Neural crest cell (in vitro differentiated cells): ENCODE measurements around the gene PCDHB7. TPM values are rescaled to one million over a fixed set of nuclear protein-coding genes. Genes with fewer than 3 reads are reported as not detected.
A peak's percentile ranks its signal among the peaks of the same experiment; 100 is the strongest.
"Not testable (repeated sequence)": the region's sequence is repeated elsewhere in the genome, so short reads cannot be mapped to it uniquely, and the experiment has no call there.

Experiments used
- DNase-seq: peaks from one replicate; pipeline ENCODE4 v3.0.0; 2021; ENCODE audit warnings: low read depth, mixed read lengths, low spot score
- H3K27ac Mint-ChIP-seq: one replicate; pipeline ENCODE4 v1.8.0; 2021; ENCODE audit warnings: mild to moderate bottlenecking, mixed read lengths; ENCODE audit not compliant: unreplicated experiment
- H3K27me3 Mint-ChIP-seq: 2 replicates; pipeline ENCODE4 v1.8.0; 2021; ENCODE audit warnings: low read depth, mild to moderate bottlenecking, mixed read lengths
- H3K36me3 Mint-ChIP-seq: 2 replicates; pipeline ENCODE4 v1.8.0; 2021; ENCODE audit warnings: low read depth, mild to moderate bottlenecking, mixed read lengths
- H3K4me1 Mint-ChIP-seq: 2 replicates; pipeline ENCODE4 v1.8.0; 2021; ENCODE audit warnings: mixed read lengths
- H3K4me3 Mint-ChIP-seq: one replicate; pipeline ENCODE4 v1.8.0; 2021; ENCODE audit warnings: mild to moderate bottlenecking, mixed read lengths
- H3K9me3 Mint-ChIP-seq: 2 replicates; pipeline ENCODE4 v1.8.0; 2021; ENCODE audit warnings: mixed read lengths
- CTCF ChIP-seq: fragments of 200-600 bp; sonication (generic); conservative IDR thresholded peaks from 2 replicates; pipeline ENCODE4 v1.5.0; 2021; ENCODE audit warnings: antibody characterized with exemption, mild to moderate bottlenecking
- total RNA-seq: library from RNA; stranded (reverse); gene quantifications from 2 replicates; pipeline ENCODE4 v1.2.1, GENCODE V29; 2021

PCDHB7 gene
- total RNA-seq, 1 donor from 2014 or later: 0.58 TPM

DNA sequence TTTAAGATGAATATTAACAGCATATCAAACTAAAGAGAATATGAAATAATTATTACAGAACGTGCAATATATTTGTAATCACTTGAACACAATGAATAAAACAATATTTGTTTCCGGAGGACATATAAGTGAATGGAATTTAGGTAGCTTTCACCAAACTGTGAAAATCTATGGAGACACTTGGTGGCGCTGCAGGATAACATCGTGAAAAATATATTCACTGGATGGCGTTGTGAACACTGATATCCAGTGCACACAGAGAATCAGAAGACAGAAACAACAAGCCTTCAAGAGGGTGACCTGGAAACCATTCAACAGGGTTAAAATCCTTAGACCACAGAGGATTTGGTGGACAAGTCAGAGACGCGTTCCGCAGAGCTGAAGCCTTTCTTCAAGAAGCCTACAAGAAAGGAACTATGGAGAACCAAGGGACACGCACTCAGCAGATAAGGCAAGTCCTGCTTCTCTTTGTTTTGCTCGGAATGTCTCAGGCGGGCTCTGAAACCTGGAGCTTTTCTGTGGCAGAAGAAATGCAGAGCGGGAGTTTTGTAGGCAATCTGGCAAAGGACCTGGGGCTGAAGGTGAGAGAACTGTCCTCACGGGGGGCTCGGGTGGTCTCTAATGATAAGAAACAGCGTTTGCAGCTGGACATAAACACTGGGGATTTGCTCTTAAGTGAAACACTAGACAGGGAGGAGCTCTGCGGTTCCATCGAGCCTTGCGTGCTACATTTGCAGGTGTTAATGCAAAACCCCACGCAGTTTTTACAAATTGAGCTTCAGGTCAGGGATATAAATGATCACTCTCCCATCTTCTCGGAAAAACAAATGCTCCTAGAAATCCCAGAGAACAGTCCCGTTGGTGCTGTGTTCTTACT is 27.2 kb downstream of the PCDHB7 start, which contains the start of gene PCDHB11:
TSS of gene PCDHB11 (plus strand) at position 269 of the 877 bp plus-strand sequence. CDS start at position 417, 148 bp downstream.
- peaks cover 60% of the 10 kb centered on the region for H3K36me3 Mint-ChIP-seq
- peak; percentile 50 for TF ChIP-seq CTCF
- peak within 1 kb of the TSS; percentile 69 for H3K4me3 Mint-ChIP-seq
- no peak for DNase-seq
- peaks cover 20% of the 10 kb centered on the region for H3K9me3 Mint-ChIP-seq
- H3K27me3 Mint-ChIP-seq: no peaks in the 10 kb centered on the region
- H3K4me1 Mint-ChIP-seq: no peaks in the 10 kb centered on the region
- peak within 1 kb of the TSS; percentile 50 for H3K27ac Mint-ChIP-seq

- not testable (repeated sequence) for H3K4me3 Mint-ChIP-seq, H3K27me3 Mint-ChIP-seq, H3K4me1 Mint-ChIP-seq, DNase-seq, H3K27ac Mint-ChIP-seq
- Mint-ChIP-seq H3K36me3 (peaks cover 64% of the 10 kb centered on the region), H3K9me3 (peaks cover 17% of the 10 kb centered on the region)
Measured at GRCh38 chr5:141201126-141201525, 28.7 kb downstream of the PCDHB7 start.

DNA sequence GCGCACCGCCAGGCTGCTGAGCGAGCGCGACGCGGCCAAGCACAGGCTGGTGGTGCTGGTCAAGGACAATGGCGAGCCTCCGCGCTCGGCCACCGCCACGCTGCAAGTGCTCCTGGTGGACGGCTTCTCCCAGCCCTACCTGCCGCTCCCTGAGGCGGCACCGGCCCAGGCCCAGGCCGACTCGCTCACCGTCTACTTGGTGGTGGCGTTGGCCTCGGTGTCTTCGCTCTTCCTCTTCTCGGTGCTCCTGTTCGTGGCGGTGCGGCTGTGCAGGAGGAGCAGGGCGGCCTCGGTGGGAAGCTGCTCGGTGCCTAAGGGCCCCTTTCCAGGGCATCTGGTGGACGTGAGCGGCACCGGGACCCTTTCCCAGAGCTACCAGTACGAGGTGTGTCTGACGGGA is 29.2 kb downstream of the PCDHB7 start:
- not testable (repeated sequence) for H3K27ac Mint-ChIP-seq, H3K4me3 Mint-ChIP-seq, H3K27me3 Mint-ChIP-seq, DNase-seq, H3K4me1 Mint-ChIP-seq
- Mint-ChIP-seq H3K9me3 (peaks cover 14% of the 10 kb centered on the region), H3K36me3 (peaks cover 59% of the 10 kb centered on the region)

- Mint-ChIP-seq H3K4me1 (no peaks in the 10 kb centered on the region), H3K27me3 (no peaks in the 10 kb centered on the region), H3K36me3 (peaks cover 43% of the 10 kb centered on the region), H3K4me3 (peak within 1 kb of the TSS; percentile 44), H3K9me3 (peaks cover 12% of the 10 kb centered on the region), H3K27ac (no peak within 1 kb of the TSS)
- no peak for DNase-seq
- TF ChIP-seq CTCF: peak; percentile 50
Measured at GRCh38 chr5:141208478-141208877, 36.0 kb downstream of the PCDHB7 start, which contains the start of gene PCDHB12. Gene PCDHB12, plus strand, starts transcription at chr5:141208719. Its CDS starts 189 bp downstream, at chr5:141208908.

- not testable (repeated sequence) for DNase-seq, H3K27me3 Mint-ChIP-seq, H3K4me3 Mint-ChIP-seq, H3K4me1 Mint-ChIP-seq, H3K27ac Mint-ChIP-seq
- Mint-ChIP-seq H3K9me3 (peaks cover 18% of the 10 kb centered on the region), H3K36me3 (peaks cover 50% of the 10 kb centered on the region)
Measured at GRCh38 chr5:141210281-141210680, 37.8 kb downstream of the PCDHB7 start.

DNA sequence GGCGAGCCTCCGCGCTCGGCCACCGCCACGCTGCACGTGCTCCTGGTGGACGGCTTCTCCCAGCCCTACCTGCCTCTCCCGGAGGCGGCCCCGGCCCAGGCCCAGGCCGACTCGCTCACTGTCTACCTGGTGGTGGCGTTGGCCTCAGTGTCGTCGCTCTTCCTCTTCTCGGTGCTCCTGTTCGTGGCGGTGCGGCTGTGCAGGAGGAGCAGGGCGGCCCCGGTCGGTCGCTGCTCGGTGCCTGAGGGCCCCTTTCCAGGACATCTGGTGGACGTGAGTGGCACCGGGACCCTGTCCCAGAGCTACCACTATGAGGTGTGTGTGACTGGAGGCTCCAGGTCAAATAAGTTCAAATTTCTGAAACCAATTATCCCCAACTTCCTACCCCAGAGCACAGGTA is 38.4 kb downstream of the PCDHB7 start:
- H3K4me3 Mint-ChIP-seq, H3K4me1 Mint-ChIP-seq, H3K27me3 Mint-ChIP-seq, DNase-seq, H3K27ac Mint-ChIP-seq: not testable (repeated sequence)
- H3K36me3 Mint-ChIP-seq: peaks cover 45% of the 10 kb centered on the region
- H3K9me3 Mint-ChIP-seq: peaks cover 18% of the 10 kb centered on the region

GRCh38 chr5:141213656-141214339 is 41.4 kb downstream of the PCDHB7 start, which contains the start of gene PCDHB13:
Gene PCDHB13, plus strand, starts transcription at chr5:141213919. Its CDS starts 205 bp downstream, at chr5:141214124.
- not testable (repeated sequence) for H3K27me3 Mint-ChIP-seq, H3K27ac Mint-ChIP-seq, H3K4me1 Mint-ChIP-seq
- TF ChIP-seq CTCF: peak; percentile 52
- peaks cover 20% of the 10 kb centered on the region for H3K9me3 Mint-ChIP-seq
- peak within 1 kb of the TSS; percentile 41 for H3K4me3 Mint-ChIP-seq
- peak; percentile 11 for DNase-seq
- peaks cover 51% of the 10 kb centered on the region for H3K36me3 Mint-ChIP-seq

GRCh38 chr5:141214583-141214982 is 42.1 kb downstream of the PCDHB7 start:
- H3K27ac Mint-ChIP-seq, H3K27me3 Mint-ChIP-seq, H3K4me3 Mint-ChIP-seq, H3K4me1 Mint-ChIP-seq, DNase-seq: not testable (repeated sequence)
- H3K36me3 Mint-ChIP-seq: peaks cover 52% of the 10 kb centered on the region
- H3K9me3 Mint-ChIP-seq: peaks cover 21% of the 10 kb centered on the region

GRCh38 chr5:141215504-141215903 is 43.1 kb downstream of the PCDHB7 start:
- Mint-ChIP-seq H3K36me3 (peaks cover 55% of the 10 kb centered on the region), H3K9me3 (peaks cover 28% of the 10 kb centered on the region)
- H3K27ac Mint-ChIP-seq, DNase-seq, H3K27me3 Mint-ChIP-seq, H3K4me3 Mint-ChIP-seq, H3K4me1 Mint-ChIP-seq: not testable (repeated sequence)

GRCh38 chr5:141216035-141216434 is 43.6 kb downstream of the PCDHB7 start:
- H3K4me3 Mint-ChIP-seq, H3K27ac Mint-ChIP-seq, H3K4me1 Mint-ChIP-seq, H3K27me3 Mint-ChIP-seq, DNase-seq: not testable (repeated sequence)
- peaks cover 28% of the 10 kb centered on the region for H3K9me3 Mint-ChIP-seq
- H3K36me3 Mint-ChIP-seq: peaks cover 56% of the 10 kb centered on the region
